GM18909 (cell line): ENCODE measurements around the gene FDX1.
A peak's percentile ranks its signal among the peaks of the same experiment; 100 is the strongest.

Experiments used
- ATAC-seq: cut with Tn5 transposase; IDR thresholded peaks from one replicate; pipeline ENCODE4 v1.9.1; 2021; ENCODE audit warnings: mild to moderate bottlenecking; ENCODE audit not compliant: unreplicated experiment, poor library complexity

The FDX1 gene

DNA sequence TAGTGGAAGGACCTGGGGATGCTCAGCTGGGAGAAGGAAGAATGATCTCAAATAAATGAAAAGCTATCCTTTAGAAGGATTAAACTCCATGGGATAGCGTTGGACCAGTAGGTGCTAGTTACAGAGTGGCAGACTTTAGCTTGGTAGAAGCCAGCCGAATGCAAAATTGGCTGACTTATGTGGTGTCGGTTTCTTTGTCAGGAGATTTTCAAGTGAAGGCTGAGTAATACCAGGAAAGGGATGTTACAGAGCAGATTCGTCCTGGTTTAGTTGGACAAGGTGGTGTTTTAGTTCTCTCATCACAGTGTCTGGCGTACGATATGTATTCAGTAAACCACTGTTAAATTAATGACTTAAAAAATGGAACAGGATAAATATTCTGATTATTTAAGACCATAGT, 26.0 kb downstream of the FDX1 start:
- peak; percentile 45 for ATAC-seq

DNA sequence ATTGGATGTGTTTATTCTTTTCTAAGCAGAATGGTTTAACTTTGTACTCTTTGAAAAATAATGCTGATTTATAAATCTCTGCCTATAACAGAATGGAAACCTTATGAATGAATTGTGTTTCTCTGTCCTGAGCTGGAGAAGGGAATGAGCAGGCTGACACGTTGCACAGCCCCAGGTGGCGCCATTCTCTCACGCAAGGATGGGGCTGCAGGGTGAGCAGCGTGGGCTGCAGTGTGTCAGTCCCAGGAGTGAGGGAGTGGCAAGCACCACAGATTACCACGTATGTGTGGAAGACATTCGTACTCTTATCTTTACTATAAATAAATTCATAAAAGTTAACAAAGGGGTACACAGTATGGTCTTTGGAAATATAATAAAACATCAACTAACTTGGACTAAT, 33.4 kb downstream of the FDX1 start:
- no peak for ATAC-seq

DNA sequence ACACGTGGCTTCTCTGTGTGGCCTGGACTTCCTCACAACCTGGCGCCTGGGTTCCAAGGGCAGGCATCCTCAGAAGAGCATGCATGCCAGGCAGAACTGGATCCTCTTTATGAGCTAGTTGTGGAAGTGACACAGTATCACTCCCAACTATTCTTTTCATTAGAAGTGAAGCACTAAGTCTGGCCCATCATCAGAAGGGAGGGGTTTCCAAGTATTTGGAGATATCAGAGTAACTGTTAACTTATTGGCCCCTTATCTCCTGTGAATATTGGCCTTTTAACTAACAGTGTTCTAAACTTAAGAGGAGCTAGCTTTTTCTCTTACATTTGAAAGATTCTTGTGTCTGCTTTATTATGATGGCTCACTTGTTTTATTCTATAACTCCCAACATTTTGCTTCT, 35.5 kb downstream of the FDX1 start:
- ATAC-seq: no peak

DNA sequence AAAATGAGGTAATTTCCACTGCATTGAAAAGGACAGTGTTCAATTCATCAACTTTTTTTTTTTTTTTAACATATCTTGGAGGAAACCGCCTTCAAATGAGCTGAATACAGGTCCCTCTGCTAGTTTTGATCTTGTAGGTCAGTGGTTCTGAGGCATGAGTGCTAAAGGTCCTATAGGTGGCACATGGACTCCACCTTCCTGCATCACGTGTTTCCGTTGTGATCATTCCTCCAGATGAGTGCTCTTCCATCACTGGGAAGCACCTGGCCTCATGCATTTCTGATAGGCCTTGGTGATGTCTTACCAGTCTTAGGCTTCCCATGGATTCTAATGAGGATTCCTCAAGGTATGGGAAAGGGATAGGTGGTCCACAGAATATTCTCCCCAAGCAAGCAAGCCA, 37.8 kb downstream of the FDX1 start:
- ATAC-seq: no peak

DNA sequence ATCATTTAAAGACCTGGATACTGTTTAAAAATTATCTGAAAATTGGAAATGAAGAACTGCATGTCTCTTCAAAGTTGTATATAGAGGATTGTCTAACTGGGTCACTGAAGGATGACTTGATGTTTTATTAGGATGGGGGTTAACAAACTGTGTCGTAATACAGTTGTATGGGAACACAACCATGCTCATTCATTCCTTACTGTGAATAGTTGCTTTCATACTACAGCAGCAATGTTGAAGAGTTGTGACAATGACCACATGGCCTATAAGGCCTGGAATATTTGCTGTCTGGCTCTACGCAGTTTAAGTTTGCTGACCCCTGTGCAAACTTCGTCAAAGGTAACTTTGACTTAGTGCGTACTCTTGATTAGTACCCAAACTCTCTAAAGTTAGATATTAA, 38.4 kb downstream of the FDX1 start:
- no peak for ATAC-seq

DNA sequence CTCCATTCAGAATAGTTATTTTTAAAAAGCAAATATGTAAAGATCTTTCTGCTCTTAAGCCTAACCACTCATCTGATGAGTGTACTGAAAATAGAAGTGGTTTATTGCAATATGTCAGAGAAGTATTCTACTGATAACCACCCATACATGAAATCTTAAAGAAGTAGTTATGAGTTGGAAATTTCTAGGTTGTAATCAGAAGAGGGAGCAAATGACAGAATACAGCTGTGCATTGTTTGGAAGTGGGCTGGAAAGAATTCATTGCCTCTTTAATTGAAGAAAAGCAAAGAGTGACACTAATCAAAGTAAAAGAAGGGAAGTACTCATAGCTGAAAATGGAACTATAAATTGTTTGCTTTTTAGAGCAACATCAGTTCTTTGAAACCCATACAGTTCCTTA, 39.4 kb downstream of the FDX1 start:
- ATAC-seq: no peak

DNA sequence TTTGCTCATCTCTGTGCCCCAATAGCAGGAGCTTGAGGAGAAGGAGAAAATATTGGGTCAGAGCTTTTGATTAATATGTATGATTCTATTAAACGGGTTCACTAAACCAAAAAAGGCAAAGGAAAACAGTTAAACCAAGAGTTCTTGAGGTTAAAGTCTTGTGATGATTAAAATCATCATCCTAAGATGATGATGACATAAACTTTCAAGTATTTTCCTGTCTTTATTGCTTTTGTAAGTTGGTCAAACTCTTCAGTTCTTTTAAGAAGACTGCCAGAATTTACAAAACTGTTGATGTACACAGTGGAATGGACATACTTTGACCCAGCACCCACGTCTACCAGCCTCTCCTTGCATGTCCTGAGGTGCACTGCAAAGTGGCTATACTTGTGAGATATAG, 41.0 kb downstream of the FDX1 start:
- no peak for ATAC-seq

DNA sequence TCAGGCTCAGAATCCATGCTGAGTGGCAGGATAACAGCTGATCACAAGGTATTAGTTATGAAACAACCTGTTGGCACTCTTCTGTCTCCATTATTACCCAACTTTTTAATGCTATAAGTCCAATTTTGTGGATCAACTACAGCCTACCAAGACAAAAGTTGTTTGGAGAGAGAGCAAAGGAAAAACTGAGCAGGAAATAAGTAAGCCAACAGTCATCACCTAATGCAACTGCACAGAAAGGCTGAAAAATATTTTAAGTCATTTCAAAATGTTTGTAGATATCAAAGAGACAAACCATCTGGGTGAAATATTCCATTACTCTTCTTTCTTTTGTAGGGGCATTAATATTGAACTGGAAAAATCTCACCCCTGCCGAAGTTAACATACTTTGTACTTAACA, 41.6 kb downstream of the FDX1 start:
- no peak for ATAC-seq

DNA sequence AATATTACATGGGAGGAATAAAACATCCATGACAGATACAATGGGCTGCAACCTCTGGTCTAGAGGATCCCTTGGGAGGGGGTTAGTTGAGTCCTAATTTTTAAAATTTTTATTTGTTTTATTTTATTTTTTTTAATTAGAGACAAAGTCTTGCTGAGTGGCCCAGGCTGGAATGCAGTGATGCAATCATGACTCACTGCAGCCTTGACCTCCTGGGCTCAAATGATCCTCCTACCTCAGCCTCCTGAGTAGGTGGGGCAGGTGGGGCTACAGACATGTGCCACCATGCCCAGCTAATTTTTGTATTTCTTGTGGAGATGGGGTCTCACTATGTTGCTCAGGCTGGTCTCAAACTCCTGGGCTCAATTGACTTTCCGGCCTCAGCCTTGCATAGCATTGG, 43.1 kb downstream of the FDX1 start:
- no peak for ATAC-seq

DNA sequence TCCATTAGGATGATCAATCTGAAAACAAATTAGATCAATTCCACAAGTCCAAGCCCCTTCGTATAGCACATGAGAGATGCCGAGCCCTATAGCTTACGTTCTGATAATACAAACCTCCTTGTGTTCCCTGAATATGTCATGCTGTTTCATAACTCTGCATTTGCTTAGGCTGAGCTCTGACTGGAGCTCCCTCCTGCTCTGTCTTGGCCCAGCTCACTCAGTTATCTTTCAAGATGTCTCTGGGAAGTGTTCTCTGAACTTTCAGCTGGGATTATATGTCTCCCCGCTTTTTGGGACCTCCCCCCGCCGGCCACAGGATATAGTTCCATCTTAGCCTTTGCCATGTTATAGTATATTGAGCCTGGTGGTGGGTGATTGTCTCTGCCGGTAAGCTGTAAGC, 44.0 kb downstream of the FDX1 start:
- ATAC-seq: no peak

DNA sequence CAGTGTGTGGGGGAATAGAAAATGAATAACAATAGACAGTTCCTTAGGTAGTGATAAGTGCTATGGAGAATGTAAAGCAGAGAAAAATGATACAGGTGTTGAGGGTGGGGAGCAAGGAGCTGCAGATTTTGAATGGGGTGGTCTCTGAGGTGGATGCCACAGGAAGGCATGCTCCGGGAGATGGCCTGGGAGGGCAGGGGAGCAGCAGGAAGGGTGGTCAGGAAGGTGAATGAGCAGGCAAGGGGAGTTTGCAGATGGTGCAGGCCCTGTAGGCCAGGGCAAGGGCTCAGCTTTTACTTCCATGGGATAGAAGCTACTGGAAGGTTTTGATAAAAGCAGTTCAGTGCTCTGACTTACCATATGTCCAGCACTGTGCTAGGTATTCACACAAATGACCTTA, 44.8 kb downstream of the FDX1 start:
- no peak for ATAC-seq

DNA sequence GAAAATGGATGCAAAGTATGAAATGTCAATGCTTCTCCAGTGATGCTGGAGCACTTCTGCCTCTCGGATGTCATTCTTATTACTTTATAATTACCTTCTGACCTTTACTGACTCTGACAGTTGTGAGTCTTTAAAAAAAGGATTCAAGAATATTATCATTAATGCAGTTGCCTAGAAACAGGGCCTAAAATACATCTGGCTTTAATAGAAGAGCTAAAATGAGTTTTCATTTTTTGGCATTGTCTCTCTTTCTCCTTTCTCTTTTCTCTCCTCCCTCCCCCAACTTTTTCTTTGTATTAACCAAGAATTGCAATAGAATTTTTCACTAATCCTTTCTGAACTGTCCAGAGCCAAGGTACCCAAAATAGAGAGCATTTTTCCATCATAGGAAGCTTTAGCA, 45.9 kb downstream of the FDX1 start:
- ATAC-seq: no peak

DNA sequence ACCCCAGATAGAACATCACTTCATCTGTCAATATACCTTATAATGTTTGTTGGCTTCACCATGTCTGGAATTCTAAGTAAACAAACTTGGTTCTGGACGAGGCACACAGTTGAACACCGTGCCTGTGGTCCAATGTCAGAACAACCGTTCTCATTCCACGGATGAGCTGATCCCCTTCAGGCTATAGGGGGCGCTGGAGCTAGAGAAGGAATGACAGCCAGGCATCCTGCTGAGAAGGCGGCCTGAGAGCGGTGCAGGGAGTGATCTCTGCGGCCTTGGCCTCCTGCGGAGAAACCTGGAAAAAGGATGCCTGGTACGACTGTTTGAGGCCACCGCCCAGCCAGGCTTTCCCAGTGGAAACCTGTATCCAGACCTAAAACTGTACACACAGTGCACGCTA, 48.7 kb downstream of the FDX1 start:
- ATAC-seq: no peak

DNA sequence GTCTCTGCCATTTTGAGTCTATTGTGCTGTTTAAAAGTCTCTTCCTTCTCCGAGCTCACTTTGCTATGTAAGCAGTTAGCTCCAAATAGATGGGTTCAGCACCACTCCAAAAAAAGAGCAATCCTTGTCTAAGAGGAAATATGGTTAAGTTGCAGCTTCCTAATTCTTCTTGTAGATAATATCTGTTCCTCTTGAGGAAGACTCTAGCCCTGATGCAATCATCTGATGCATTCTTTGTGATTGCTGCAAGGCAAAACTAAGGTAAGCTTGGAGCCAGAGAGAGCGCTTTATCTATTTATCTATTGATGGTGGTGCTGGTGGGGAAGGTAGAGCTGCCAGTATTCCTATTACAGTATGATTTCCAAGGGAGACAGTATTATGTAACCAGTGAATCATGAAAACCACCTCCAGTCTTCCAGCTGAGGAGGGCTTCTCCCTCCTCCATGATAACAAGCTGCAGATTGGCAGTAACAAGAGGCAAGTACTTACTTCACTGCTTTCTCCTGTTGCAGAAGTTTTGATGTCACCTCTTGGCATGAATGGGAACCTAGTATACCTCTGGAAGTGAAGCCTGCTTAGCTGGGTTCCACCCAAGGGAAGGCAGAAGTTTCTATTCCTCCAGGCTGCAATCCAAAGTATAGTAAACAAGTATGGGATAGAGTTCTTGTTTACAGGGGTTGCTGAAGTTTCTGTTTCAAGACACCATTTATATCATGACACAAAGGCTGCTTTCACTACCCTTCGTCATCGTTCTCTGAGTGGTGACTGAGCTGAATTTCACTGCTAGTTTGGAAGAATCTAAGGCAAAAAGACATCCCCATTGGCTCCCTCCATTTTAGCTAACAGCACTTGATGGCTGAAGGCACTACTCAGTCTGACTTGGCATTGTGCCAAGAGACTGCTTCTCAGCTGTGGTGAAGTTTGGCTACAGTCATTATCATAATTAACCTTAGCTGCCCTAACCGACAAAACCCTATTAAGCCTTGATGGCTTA, 49.7 kb downstream of the FDX1 start:
- ATAC-seq: no peak

DNA sequence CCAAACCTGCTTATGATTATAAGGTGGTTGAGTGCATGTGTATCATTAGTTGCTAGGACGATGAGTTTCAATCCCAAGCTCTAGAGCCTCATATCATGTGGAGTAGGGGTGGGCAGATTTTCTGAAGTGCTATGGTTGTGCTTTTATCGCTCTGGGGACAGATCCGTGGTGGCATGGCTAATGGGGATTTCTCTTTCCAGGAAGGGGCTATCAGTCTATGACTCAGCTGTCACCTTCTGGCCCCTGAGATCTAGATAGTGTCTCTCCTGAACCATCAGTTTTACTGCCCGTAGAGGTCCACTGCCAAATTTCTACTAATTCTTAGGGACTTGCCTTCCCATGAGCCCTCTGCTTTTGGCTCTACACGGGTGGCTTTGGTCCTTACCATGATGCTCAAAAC, 51.8 kb downstream of the FDX1 start:
- no peak for ATAC-seq

DNA sequence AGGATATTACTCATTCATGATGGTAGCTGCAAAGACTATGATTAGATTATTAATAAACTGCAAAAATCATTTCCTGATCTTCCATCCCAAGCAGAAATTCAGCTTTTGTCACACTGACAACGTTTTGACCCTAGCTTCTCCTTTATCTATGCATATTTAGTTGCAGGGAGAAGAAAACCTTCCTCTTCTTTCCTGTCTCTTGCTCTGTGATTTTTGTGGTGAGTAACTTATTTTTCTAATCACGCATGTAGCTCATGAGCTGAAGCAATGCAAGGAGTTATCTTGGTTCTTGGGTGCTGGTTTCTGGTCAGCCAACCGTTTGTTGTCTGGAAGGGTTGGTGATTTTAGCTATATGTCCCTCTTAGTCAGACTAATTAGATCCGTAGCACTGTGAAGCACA, 56.4 kb downstream of the FDX1 start:
- ATAC-seq: no peak

DNA sequence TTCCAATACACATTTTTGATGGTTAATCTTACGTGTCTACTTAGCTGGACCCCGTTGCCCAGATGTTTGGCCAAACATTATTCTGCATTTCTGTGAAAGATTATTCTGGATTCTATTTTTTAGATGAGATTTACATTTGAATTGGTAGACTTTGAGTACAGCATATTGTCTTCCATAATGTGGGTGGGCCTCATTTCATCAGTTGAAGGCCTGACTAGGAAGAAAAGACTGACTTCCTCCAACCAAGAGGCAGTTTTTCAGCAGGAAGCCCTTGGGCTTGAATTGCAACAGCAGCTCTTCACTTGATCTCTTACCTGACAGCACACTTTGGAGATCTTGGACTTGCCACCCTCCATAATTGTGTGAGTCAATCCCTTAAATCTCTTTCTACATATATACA, 58.7 kb downstream of the FDX1 start:
- no peak for ATAC-seq

DNA sequence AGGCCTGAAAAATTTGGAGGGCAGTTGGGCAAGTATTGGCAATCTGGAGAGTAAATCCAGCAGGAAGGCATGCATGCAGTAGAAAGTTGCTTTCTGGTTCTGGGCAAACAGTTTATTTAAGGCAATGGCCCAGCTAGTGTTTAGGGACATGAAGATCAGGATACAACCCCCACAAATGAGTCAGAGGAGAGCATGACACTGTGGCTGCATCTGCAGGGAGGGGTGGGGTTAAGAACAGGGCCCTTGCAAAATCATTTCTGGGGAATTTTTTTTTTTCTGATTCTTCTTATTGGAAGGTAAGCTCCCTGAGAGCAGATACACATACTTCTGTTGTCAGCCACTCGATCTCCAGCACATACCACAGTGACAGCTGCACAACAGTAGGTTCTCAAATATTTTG, 61.1 kb downstream of the FDX1 start:
- no peak for ATAC-seq

DNA sequence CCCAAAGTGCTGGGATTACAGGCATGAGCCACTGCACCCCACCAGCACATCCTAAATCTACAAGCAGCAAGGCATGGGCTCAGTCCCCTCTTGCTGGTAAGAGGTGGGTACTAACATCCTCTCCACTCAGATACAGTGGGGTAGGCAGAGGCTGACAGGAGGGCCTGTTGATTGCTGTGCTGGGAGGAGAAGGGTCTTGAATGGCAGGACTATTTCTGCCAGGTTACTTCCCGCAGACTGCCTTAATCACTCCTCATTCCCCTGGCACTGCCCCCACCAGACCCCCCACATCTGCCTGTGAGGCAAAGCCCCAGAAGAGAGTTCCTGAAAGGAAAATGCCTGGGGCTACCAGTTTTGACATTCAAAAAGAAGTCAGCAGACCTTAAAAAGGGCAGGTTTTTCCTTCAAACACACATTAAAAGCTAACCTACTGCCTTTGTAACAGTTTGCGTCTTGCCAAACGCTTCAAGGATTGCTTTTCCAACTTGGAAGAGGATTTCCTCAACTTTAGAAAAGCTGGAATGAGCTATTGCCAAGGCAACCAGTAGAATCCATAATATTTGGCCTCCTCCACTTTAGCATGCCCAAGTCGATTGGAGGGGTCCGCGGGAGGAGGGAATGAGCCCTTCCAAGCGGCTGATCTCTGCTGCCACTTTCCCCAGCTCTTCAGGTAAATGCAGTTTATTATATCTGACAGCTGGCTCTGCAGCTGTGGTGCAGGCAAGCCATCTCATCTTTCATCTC, 62.0 kb downstream of the FDX1 start:
- no peak for ATAC-seq

DNA sequence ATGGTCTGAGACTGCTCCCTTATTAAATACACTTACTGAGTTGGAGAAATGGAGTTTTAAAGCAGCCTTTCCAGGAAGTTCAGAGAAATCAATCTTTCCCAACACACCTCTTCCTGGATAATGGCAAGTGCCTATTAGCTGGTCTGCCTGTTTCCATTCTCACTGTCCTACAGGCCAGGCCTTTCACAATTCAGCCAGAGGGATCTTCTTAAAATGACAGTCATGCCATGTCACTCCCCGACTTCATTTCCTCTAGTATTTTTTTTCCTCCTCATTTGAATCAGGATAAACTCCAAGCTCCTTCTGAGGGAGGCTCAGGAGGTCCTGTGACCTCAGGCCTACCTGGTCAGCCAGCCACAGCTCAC, 62.6 kb downstream of the FDX1 start:
- no peak for ATAC-seq

DNA sequence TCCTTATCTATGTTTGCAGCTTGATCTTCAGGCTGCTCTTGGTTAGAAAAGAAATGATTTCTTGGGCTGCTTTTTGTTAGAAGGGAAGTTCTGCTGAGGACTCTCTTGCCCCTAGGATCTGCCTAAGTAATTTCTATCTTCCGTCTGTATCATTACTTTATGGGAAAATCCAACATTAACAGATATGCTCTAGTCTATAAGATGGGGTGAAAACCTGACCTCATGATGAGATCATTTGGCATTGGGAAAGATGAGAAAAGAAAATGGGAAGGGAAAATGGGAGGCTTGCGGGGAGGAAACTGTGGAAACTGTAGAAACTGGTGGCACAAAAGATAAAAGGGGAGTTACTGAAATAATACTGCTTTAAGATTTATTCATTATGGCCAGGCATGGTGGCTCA, 63.6 kb downstream of the FDX1 start:
- no peak for ATAC-seq
